PFSK-1 (cell line): ENCODE results near the gene RBM7. TPM values are rescaled to one million over a fixed set of nuclear protein-coding genes. Genes with fewer than 3 reads are reported as not detected.

Source experiments
- FOXP2 ChIP-seq: optimal IDR thresholded peaks from 2 replicates; pipeline ENCODE3; 2011; ENCODE audit warnings: borderline replicate concordance, control low read depth, inconsistent platforms; ENCODE audit not compliant: insufficient read depth; ENCODE audit errors: extremely low read length, extremely low read depth
- POLR2AphosphoS5 ChIP-seq: IDR thresholded peaks from 2 replicates; pipeline ENCODE4 v1.6.1; 2012; ENCODE audit warnings: low read depth, mild to moderate bottlenecking, control low read depth, low read length, moderate library complexity
- SIN3A ChIP-seq: IDR thresholded peaks from 2 replicates; pipeline ENCODE4 v1.6.1; 2012; ENCODE audit warnings: mild to moderate bottlenecking, low read length, moderate library complexity, borderline replicate concordance; ENCODE audit not compliant: insufficient read depth
- TAF1 ChIP-seq: IDR thresholded peaks from 2 replicates; pipeline ENCODE4 v1.6.1; 2012; ENCODE audit warnings: low read length, control low read depth, borderline replicate concordance; ENCODE audit not compliant: insufficient read depth
- polyA plus RNA-seq: library from polyadenylated mRNA; unstranded; fragments of >200 nt; gene quantifications from one replicate; pipeline ENCODE4 v1.2.1, GENCODE V29; 2012; ENCODE audit warnings: low read depth, missing spikeins; ENCODE audit not compliant: insufficient read length
- TF ChIP-seq, protein P1 (sequence below), 2 experiments: IDR thresholded peaks; 2 replicates each; pipeline versions ENCODE4 v1.6.1 to v1.8.0; 2011 to 2012; ENCODE audit warnings: low read depth in 2 of 2, low read length in 2 of 2, control low read depth in 1 of 2, inconsistent platforms in 1 of 2, mild to moderate bottlenecking in 1 of 2, moderate library complexity in 1 of 2; ENCODE audit not compliant: insufficient read depth in 1 of 2

RBM7 gene, protein sequence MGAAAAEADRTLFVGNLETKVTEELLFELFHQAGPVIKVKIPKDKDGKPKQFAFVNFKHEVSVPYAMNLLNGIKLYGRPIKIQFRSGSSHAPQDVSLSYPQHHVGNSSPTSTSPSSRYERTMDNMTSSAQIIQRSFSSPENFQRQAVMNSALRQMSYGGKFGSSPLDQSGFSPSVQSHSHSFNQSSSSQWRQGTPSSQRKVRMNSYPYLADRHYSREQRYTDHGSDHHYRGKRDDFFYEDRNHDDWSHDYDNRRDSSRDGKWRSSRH
- 24.5 TPM for polyA plus RNA-seq

DNA sequence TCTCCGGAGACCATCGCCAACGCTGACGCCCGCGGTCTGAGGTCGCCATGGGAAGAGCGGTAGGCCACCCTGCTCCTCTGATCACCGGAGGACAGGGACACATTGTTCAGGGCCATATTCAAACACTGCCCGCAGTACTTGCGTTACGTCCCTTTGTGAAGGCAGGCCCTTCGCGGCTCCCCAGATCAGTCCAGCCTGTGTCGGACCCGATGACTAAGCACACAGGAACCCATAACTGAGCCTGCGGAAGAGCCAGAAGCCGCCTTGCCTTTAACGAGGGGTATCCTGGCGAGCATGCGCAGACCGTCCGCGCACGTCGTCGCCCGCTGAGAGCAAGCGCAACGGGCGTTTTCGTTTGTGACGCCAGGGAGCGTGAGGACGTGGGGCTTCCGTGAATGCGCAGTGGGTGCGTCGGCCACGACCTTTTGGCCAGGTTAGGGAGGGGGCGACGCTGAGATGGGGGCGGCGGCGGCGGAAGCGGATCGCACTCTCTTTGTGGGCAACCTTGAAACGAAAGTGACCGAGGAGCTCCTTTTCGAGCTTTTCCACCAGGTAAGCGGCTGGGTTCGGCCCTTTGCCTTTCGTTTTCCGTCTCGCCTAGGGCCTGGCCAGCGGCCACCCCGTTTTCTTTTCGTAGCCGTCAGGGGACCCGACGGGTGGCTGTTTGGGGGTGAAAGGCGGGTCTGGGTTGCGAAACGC is at the start of gene RBM7, which contains the start of gene C11orf71:
TSS of gene RBM7 (plus strand) at position 451 of the 699 bp plus-strand sequence. CDS start at position 457, 6 bp downstream.
TSS of gene C11orf71 (minus strand) at position 296 of the 699 bp plus-strand sequence. CDS start at position 116, 180 bp downstream.
- peak; percentile 26 for TF ChIP-seq FOXP2
- TF ChIP-seq, protein P1, sequence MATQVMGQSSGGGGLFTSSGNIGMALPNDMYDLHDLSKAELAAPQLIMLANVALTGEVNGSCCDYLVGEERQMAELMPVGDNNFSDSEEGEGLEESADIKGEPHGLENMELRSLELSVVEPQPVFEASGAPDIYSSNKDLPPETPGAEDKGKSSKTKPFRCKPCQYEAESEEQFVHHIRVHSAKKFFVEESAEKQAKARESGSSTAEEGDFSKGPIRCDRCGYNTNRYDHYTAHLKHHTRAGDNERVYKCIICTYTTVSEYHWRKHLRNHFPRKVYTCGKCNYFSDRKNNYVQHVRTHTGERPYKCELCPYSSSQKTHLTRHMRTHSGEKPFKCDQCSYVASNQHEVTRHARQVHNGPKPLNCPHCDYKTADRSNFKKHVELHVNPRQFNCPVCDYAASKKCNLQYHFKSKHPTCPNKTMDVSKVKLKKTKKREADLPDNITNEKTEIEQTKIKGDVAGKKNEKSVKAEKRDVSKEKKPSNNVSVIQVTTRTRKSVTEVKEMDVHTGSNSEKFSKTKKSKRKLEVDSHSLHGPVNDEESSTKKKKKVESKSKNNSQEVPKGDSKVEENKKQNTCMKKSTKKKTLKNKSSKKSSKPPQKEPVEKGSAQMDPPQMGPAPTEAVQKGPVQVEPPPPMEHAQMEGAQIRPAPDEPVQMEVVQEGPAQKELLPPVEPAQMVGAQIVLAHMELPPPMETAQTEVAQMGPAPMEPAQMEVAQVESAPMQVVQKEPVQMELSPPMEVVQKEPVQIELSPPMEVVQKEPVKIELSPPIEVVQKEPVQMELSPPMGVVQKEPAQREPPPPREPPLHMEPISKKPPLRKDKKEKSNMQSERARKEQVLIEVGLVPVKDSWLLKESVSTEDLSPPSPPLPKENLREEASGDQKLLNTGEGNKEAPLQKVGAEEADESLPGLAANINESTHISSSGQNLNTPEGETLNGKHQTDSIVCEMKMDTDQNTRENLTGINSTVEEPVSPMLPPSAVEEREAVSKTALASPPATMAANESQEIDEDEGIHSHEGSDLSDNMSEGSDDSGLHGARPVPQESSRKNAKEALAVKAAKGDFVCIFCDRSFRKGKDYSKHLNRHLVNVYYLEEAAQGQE (IDR thresholded peaks at IDR 0.05; ENCODE audit: insufficient read depth in 1 of 2, low read depth in 2 of 2, low read length in 2 of 2), result no peak
- TF ChIP-seq SIN3A, result peak; percentile 76; the same call in 1 of the 2 replicates
- peak; percentile 99 for TF ChIP-seq POLR2AphosphoS5
- peak; percentile 96 for TF ChIP-seq TAF1

DNA sequence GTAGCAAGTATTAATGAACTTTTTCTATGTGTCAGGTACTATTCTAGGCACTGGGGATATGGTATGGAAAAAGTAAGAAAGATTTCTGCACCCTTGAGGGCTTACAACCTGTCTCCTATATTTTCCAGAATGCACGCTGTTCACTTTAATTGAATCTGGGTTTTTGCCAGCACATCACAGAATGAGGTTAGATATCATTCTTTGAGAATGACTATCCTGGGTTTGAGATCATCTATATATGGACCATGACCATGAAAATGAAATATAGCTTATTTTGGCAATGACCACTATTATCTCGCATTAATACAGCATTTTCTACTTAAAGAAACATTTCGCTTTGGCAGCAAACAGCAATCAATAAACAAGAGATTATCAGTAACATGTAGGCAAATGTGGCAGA is 47.0 kb upstream of the RBM7 start:
- TF ChIP-seq TAF1 (no peak), FOXP2 (no peak), POLR2AphosphoS5 (no peak), SIN3A (no peak)
- TF ChIP-seq, protein P1 (IDR thresholded peaks at IDR 0.05; ENCODE audit: insufficient read depth in 1 of 2, low read depth in 2 of 2, low read length in 2 of 2), result no peak

DNA sequence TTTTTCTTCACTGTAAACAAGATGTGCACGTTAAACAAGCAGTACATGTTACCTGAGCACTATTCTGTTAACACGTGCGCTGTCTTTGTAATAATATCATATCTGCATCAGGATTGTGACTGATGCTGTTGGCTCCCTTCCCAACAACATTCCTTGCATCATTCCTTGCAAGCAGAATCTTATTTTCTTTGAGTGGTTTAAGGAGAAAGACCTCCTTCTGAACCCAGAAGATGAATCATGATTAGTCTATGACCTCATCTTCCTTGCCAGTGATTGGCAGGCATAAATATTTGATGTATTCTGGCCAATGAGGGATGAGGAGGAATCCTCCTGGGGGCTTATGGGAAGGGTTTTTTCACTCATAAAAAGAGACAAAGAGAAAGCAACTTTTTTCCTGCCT is 46.4 kb upstream of the RBM7 start:
- TF ChIP-seq, protein P1 (IDR thresholded peaks at IDR 0.05; ENCODE audit: insufficient read depth in 1 of 2, low read depth in 2 of 2, low read length in 2 of 2), result no peak
- TF ChIP-seq SIN3A (no peak), FOXP2 (no peak), TAF1 (no peak), POLR2AphosphoS5 (no peak)

DNA sequence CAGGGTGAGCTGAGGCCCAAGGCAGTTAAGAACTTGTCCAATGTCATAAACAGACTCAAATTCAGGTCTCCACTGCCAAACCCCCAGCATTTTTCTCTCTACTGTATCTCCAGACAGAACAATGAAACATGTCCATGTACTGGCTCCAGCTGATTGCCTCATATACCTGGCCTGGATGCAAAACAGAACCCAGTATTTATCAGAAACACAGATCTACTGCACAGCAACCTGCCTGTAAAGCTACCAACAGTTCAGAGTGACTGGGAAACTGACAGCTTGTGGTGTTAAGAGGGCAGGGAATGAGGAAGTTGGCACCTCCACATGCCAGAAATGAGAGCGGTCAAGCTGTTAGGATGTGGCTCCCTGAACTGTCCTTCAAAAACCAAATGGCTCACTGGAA is 41.8 kb upstream of the RBM7 start:
- no peak for TF ChIP-seq TAF1
- no peak for TF ChIP-seq FOXP2
- TF ChIP-seq, protein P1 (IDR thresholded peaks at IDR 0.05; ENCODE audit: insufficient read depth in 1 of 2, low read depth in 2 of 2, low read length in 2 of 2), result no peak
- TF ChIP-seq SIN3A, result no peak
- TF ChIP-seq POLR2AphosphoS5, result no peak
